AG04450 (cell line): ENCODE data around the gene AMPD2. TPM values are rescaled to one million over a fixed set of nuclear protein-coding genes. Genes with fewer than 3 reads are reported as not detected.
"Not testable (repeated sequence)": the region's sequence is repeated elsewhere in the genome, so short reads cannot be mapped to it uniquely, and the experiment has no call there.

ENCODE experiments used
- CTCF ChIA-PET: fragments of 300-600, 350-600 bp; formaldehyde crosslinking; extraction: SDS; loops from one replicate; lab custom pipeline; 2022; ENCODE audit warnings: antibody characterized with exemption, inconsistent platforms; lab: Charles Lee
- POLR2A ChIA-PET: fragments of 350-600 bp; formaldehyde crosslinking; extraction: SDS; loops from one replicate; lab custom pipeline; 2021; ENCODE audit warnings: antibody characterized with exemption, inconsistent platforms; lab: Yijun Ruan, JAX
- DNase-seq: peaks from one replicate; pipeline ENCODE4 v3.0.0-alpha.2; 2011; ENCODE audit warnings: low read depth, low spot score
- H3K27ac ChIP-seq: one replicate; pipeline ENCODE4 v1.5.1; 2012; ENCODE audit warnings: low read depth, low read length, control low read depth
- H3K27me3 ChIP-seq: one replicate; pipeline ENCODE4 v1.6.0; 2012; ENCODE audit warnings: low read length; ENCODE audit not compliant: control insufficient read depth, insufficient read depth
- H3K4me3 ChIP-seq: 2 replicates; pipeline ENCODE4 v1.5.1; 2011; ENCODE audit warnings: mild to moderate bottlenecking, low read depth, low read length, control low read depth
- H3K9me3 ChIP-seq: 2 replicates; pipeline ENCODE4 v1.5.1; 2012; ENCODE audit warnings: low read length; ENCODE audit not compliant: control insufficient read depth, insufficient read depth
- CTCF ChIP-seq: IDR thresholded peaks from 2 replicates; pipeline ENCODE4 v1.5.1; 2011; ENCODE audit warnings: low read depth, low read length, control low read depth, inconsistent platforms
- polyA plus RNA-seq: library from polyadenylated mRNA; depleted of rRNA; stranded (reverse); fragments of >200 nt; gene quantifications from 2 replicates; pipeline ENCODE4 v1.2.3, GENCODE V29; 2011; rRNA removed
- small RNA-seq: library from RNA; depleted of rRNA; stranded (forward); fragments of <200 nt; gene quantifications from one replicate; pipeline ENCODE3, GENCODE V24; 2012; ENCODE audit warnings: low read depth; ENCODE audit not compliant: insufficient read length

AMPD2 gene
- polyA plus RNA-seq, 1 experiment = 35.4 TPM

- ChIA-PET POLR2A (no interaction called here), CTCF (no interaction called here)
- Histone ChIP-seq H3K27me3 (no peaks in the 10 kb centered on the region), H3K9me3 (no peaks in the 10 kb centered on the region), H3K27ac (no peak overlapping the region), H3K4me3 (no peak overlapping the region)
- TF ChIP-seq CTCF = no peak
- DNase-seq = no peak
These were observed 57.8 kb downstream of the AMPD2 start for GRCh38 chr1:109677459-109677858.

- CTCF ChIA-PET, H3K27me3 ChIP-seq, H3K27ac ChIP-seq, DNase-seq, H3K9me3 ChIP-seq, POLR2A ChIA-PET, H3K4me3 ChIP-seq: not testable (repeated sequence)
These were observed 59.0 kb downstream of the AMPD2 start for GRCh38 chr1:109678637-109679036.

Small RNAs within 50 kb of the gene (small RNA-seq; reads per million reads assigned to genes)
- gene RNU6V = 0.81 reads per million

Other genes with a start within 250 kb of the AMPD2 start
- gene SORT1, start 221.9 kb upstream of the AMPD2 start, polyA plus RNA-seq = 37.2 and 42.8 TPM in 2 replicates
- 127 and 151 TPM in 2 replicates for gene PSMA5, start 193.4 kb upstream of the AMPD2 start, polyA plus RNA-seq
- 0.26 and 0.40 TPM in 2 replicates for gene SYPL2, start 153.3 kb upstream of the AMPD2 start, polyA plus RNA-seq
- gene ATXN7L2, start 135.9 kb upstream of the AMPD2 start, polyA plus RNA-seq = 1.5 TPM in 2 replicates
- gene CYB561D1, start 125.7 kb upstream of the AMPD2 start, polyA plus RNA-seq = 5.0 and 5.4 TPM in 2 replicates
- gene AMIGO1, start 110.1 kb upstream of the AMPD2 start, polyA plus RNA-seq = 1.5 and 2.3 TPM in 2 replicates
- gene GPR61, start 80.0 kb upstream of the AMPD2 start, polyA plus RNA-seq = not detected in 2 replicates
- gene GNAI3, start 71.2 kb upstream of the AMPD2 start, polyA plus RNA-seq = 10.2 and 14.8 TPM in 2 replicates
- 0.06 TPM in 1 of 2 replicates, not detected in the other for gene GNAT2, start 221 bp upstream of the AMPD2 start, polyA plus RNA-seq
- 62.6 and 64.1 TPM in 2 replicates for gene GSTM4, start 36.3 kb downstream of the AMPD2 start, polyA plus RNA-seq
- 90.2 and 93.8 TPM in 2 replicates for gene GSTM2, start 48.2 kb downstream of the AMPD2 start, polyA plus RNA-seq
- gene GSTM1, start 68.0 kb downstream of the AMPD2 start, polyA plus RNA-seq = 1.6 and 1.8 TPM in 2 replicates
- gene GSTM5, start 92.4 kb downstream of the AMPD2 start, polyA plus RNA-seq = 11.6 and 12.5 TPM in 2 replicates
- gene GSTM3, start 121.2 kb downstream of the AMPD2 start, polyA plus RNA-seq = 271 and 299 TPM in 2 replicates
- not detected in 2 replicates for gene EPS8L3, start 144.1 kb downstream of the AMPD2 start, polyA plus RNA-seq